ENCODE results near the gene MISP.
"Not testable (repeated sequence)": the region's sequence is repeated elsewhere in the genome, so short reads cannot be mapped to it uniquely, and the experiment has no call there.

The MISP gene

GRCh38 chr19:750640-751423 is at the start of gene MISP:
Gene MISP (plus strand): TSS chr19:751112. CDS start chr19:756947, 5,835 bp downstream.
- DNase-seq = no peak

- not testable (repeated sequence) for DNase-seq
These were observed 48.1 kb upstream of the MISP start for GRCh38 chr19:702847-703246.

GRCh38 chr19:703329-703650 is 47.6 kb upstream of the MISP start:
- DNase-seq = no peak

GRCh38 chr19:703651-704446 is 47.1 kb upstream of the MISP start:
- peak; percentile 57 for DNase-seq

- no peak for DNase-seq
These were observed 46.5 kb upstream of the MISP start for GRCh38 chr19:704447-704741.

- no peak for DNase-seq
These were observed 42.5 kb upstream of the MISP start, which contains the start of gene PALM for GRCh38 chr19:708154-709143. Gene PALM (plus strand): TSS chr19:708935. CDS start chr19:709147, 212 bp downstream.

GRCh38 chr19:709196-709964 is 41.5 kb upstream of the MISP start:
- DNase-seq = no peak

- DNase-seq = no peak
These were observed 40.8 kb upstream of the MISP start for GRCh38 chr19:709965-710571.

- DNase-seq = no peak
These were observed 40.1 kb upstream of the MISP start for GRCh38 chr19:710767-711166.

GRCh38 chr19:711254-711653 is 39.7 kb upstream of the MISP start:
- no peak for DNase-seq

- no peak for DNase-seq
These were observed 35.6 kb upstream of the MISP start for GRCh38 chr19:715347-715746.

GRCh38 chr19:718251-718951 is 32.5 kb upstream of the MISP start:
- DNase-seq = no peak

- no peak for DNase-seq
These were observed 31.9 kb upstream of the MISP start for GRCh38 chr19:718991-719512.

GRCh38 chr19:719636-720344 is 31.1 kb upstream of the MISP start:
- DNase-seq = no peak

GRCh38 chr19:720345-721160 is 30.4 kb upstream of the MISP start:
- no peak for DNase-seq

- DNase-seq = no peak
These were observed 28.3 kb upstream of the MISP start for GRCh38 chr19:722553-723101.

- no peak for DNase-seq
These were observed 27.7 kb upstream of the MISP start for GRCh38 chr19:723247-723646.

- DNase-seq = no peak
These were observed 27.2 kb upstream of the MISP start for GRCh38 chr19:723714-724113.

GRCh38 chr19:725461-726089 is 25.3 kb upstream of the MISP start:
- no peak for DNase-seq

All from activated naive CD4-positive, alpha-beta T cell treated with anti-CD3 and anti-CD28 coated beads, Interleukin-2, amount 50 U/mL, for 16 hours (primary cell).